Medulla oblongata (tissue), 1 donor: ENCODE results near the gene TRABD.

ENCODE experiments used
- DNase-seq: peaks from one replicate; pipeline ENCODE4 v3.0.0-alpha.2; 2015; ENCODE audit errors: extremely low spot score

TRABD gene

DNA sequence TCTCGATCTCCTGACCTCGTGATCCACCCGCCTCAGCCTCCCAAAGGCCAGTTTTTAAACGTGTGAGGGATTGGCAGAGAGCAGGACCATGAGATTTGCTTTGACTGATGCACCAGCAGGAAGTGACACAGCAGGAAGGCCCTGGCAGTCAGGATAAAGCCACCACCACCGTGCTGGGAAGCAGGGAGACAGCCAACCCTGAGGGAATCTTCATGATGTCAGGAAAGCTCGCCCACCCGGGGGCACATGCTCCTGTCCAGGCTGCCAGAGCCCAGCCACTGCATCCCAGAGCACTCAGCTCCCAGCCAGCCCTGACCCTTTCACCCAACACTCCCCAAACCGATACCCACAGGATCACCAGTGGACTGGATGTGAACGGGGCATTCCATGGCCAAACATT is 53.0 kb downstream of the TRABD start:
- DNase-seq: no peak

DNA sequence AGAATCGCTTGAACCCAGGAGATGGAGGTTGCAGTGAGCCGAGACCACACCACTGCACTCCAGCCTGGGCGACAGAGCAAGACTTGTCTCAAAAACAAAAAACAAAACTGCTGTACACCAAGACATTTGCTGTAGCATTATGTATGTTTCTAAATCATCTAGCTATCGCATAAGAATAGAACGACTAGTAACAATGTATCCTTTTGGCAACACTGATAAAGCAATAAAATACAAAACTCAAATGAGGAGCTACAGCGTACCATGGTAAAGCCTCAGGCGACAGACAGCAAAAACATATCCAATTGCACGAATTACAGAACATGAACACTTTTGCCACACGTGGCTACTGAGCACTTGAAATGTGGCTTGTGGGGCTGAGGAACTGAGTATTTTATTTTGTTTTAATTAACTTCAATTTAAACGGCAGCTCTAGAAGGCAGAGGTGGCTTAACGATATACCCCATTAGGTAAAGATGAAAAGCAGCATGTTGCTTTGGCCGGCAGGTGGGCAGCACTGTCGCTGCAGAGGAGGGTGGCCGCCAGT is 56.8 kb downstream of the TRABD start:
- no peak for DNase-seq

DNA sequence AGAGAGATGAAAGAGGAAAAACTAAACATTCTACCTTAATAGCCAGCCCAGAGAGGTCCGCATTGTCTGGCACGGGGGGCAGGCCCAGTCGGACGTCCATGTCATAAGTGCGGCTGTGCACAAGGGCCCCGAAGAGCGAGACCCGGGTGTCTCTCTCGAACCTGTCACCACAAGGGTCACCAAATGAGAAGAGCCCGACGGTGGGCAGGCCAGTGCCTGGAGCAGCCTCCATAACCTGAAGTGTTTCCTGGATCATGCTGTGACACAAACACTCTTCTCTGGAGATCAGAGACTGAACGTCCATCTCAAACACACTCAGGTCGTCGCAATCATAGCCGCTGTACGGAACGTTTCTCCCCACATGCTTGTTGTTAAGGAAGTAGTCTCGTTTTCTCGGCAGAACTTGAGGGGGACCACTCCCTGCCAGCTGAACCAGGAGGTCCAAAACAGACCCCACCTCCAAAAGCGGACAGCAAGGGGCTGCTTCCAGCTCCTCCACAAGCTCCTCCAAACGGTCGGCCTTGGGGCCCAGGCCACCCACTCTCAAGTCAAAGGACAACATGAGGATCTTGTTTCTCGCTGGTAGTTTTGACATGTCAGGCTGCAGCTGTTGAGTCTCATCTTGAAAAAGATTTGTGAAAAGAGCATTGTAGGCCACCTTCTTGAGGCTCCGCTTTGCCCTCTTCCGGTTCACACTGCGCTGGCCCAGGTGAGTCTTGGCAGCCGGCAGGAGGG is 58.1 kb downstream of the TRABD start:
- DNase-seq: no peak

DNA sequence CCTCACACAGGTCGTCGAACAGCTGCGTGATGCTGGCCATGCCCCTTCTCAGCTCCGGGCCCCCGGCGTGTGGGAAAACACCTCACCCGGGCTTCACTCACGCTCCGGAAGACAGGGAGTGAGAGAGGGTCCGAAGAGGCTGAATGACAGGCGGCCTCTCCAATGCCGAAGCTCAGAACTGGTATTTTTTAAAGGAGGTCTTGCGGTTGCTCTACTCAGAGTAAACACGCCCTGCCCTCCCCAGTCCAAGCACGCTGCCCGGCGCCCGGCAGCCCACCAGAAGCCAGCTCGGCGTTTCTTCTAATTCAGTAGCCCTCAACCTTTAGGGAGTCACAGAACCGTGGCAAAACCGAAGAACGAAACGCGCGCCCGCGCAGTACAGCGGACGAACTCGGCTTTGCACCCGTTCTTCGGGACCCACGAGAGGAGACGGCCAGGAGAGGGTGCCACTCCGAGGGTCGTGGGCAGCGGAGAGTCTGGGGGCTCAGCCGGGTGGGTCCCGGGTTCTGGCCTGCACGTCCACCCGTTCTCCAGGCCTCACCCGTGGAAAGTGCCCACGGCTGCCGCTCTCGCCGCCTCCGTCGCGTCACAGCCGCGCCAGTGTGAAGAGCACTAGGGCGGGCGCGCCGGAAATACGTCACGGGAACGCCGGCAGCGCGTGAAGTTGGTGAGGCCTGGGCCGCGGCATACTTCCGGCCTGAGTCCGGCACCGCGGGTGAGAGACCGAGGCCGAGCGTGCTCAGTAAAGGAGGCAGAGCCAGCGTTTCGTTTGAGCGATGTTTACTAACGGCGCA is 58.9 kb downstream of the TRABD start, which contains the start of gene TUBGCP6:
TUBGCP6 (minus strand) TSS at position 604 of the 794 bp plus-strand sequence; CDS start at position 40, 564 bp downstream.
- DNase-seq: peak; percentile 96

DNA sequence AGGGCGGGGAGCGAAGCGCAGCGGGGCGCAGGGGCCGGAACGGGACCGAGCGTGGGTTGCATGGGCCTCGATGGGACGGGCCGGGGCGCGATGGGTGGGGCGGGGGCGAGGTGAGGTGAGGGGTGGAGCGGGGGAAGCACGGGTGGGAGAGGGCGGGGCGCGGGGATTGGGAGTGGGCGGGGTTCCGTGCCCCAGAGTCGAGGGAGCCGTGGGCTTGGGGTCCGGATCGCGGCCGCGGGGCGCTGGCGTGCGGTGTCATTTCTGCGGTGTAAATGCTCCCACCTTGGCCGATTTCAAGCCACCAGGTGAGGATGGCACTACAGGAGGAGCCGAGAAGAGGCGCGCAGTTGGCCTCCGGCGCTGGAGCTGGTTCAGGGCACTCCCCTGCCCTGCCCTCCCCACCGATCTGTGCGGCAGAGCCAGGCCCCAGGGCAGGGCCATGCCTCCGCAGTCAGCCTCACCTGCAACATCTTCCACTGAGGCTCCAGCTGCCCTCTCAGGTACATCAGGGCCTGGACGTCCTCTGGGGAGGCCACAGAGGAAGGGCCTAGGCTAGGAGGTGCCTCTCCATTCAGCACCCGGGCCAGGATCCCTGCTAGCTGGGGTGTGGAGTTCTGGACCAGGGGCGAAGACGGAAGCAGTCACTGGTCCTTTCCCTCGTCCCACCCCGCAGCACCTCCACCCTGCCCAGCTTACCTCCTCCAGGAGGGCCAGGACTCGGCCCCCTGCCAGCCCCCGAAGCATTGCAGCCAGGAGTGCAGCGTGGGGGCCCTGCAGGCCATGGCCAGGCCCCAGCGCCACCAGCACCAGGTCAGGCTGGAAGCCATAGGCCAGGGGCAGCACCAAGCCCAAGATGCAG is 59.7 kb downstream of the TRABD start:
- no peak for DNase-seq

DNA sequence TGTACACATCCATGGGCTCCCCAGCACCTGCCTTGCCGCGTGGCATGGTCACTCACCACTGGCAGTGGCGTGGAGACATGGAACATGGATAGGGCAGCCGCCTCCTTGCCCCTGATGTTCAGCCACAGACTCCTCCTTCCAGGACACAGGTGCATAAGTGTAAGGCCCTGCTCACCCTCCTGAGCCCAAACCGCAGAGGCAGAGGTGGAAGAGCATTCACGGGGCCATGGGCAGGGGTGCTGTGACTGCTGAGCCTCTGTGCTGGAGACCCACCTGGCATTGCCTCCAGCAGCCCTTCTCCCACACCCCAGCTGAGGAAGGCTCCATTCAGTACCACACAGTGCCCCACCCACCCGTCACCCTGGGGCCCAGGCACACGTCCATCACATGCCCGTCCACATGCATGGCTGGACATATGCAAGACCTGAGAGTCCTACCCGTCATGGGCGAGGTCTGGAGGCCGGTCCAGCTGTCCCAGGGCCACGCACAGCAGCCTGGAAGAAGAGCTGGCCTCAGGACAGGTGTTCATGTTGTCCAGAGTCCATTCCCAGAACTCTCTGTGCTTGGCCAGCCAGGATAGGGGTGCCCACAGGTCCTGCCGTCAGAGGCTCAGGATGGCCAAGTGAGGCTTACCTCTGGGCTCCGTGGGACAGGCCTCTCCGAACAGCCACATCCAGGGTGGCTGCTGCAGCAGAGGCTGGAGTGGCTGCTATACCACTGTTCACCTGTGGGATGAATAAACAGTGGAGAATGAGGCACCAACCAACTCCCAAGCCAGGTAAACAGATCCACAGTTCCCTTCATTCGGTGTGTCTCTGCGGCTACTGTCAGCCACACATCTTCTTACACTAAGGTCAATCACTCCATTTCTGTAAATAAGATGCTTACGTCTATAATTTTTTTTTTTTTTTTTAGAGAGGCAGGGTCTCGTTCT is 60.8 kb downstream of the TRABD start:
- no peak for DNase-seq

DNA sequence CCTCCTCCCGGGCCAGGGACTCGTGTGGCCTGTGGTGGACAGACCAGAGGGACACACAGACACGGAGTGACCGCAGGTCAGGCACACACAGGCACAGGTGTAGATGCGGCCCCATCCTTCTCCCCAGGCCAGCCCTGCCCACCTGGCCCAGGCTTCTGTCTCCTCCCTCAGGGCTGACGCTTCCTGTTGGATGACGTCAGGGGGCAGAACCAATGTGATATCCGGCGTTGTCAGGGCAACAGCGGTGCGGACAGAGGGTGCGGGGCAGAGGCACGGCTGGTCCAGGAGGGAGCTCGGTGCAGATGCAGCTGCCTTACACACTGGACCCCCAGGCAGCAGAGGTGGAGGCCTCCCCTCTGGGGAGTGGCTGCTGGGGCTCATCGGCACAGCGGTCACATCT is 62.0 kb downstream of the TRABD start:
- no peak for DNase-seq

DNA sequence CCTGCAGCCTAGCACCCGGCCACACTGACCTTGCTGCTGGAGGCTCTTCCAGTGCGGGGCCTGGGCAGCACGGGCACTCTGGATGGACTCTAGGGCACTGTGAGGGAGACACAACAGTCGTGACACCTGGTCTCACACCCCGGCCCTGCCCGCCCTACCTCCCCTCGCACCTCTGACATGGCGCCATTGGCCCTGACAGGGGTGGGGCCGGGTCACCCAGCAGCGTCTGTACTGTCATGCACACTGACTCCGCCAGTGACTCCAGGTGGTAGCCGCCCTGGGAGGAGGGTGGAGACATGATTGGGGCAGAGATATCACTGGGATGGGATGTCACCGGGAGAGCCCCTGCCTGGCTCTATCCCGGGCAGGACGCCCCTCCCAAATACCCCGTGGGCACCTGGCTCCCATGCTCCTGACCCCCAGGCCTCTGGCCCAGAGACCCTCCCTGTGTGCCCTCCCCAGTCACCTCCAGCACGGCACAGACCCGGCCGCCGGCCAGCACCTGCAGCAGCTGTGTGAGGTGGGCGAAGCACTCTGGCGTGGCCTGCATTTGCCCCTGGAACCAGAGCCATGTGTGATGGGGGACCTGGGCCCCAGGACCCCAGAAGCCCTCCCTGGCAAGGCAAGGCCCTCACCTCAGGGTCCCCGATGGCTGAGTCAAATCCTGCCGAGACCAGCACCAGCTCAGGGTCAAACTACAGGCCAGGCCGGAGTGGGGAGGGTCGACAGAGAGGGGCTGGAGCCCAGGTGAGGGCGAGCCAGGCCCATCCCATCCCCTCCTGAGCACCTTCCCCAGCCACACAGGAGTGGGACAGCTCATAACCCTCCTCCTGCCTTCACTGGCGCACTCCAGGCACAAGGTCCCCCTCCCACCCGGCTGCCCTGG is 62.7 kb downstream of the TRABD start:
- DNase-seq: no peak
